GM23338 (cell line): ENCODE results near the gene OTUD5. TPM values are rescaled to one million over a fixed set of nuclear protein-coding genes. Genes with fewer than 3 reads are reported as not detected.

Experiments used
- ATAC-seq: fragments of 200-7000 bp; cut with Tn5 transposase; 3 replicates; pipeline ENCODE4 v1.9.1; 2020
- DNase-seq: peaks from one replicate; pipeline ENCODE4 v3.0.0-alpha.2; 2015; ENCODE audit warnings: low spot score
- H2AFZ ChIP-seq: fragments of 200-600 bp; sonication (generic); 2 replicates; pipeline ENCODE4 v1.8.0; 2016; ENCODE audit warnings: antibody characterized with exemption, mild to moderate bottlenecking, moderate library complexity
- H3F3A ChIP-seq: fragments of 200-600 bp; sonication (generic); replicated peaks from 2 replicates; pipeline ENCODE4 v1.8.0; 2017; ENCODE audit warnings: antibody characterized with exemption, mixed run types, low read depth
- H3K27ac ChIP-seq: fragments of 200-600 bp; sonication (generic); 2 replicates; pipeline ENCODE4 v1.6.1; 2016; ENCODE audit warnings: low read depth
- H3K27me3 ChIP-seq: fragments of 200-600 bp; sonication (generic); 2 replicates; pipeline ENCODE4 v1.8.0; 2016; ENCODE audit warnings: mild to moderate bottlenecking, mixed run types, moderate library complexity; ENCODE audit not compliant: insufficient read depth
- H3K36me3 ChIP-seq: fragments of 200-600 bp; sonication (generic); 2 replicates; pipeline ENCODE4 v1.8.0; 2016; ENCODE audit warnings: mild to moderate bottlenecking; ENCODE audit not compliant: insufficient read depth
- H3K4me1 ChIP-seq: fragments of 200-600 bp; sonication (generic); 2 replicates; pipeline ENCODE4 v1.8.0; 2016; ENCODE audit warnings: mild to moderate bottlenecking, moderate library complexity; ENCODE audit not compliant: insufficient read depth
- H3K4me2 ChIP-seq: fragments of 200-600 bp; sonication (generic); 2 replicates; pipeline ENCODE4 v1.7.1; 2017; ENCODE audit warnings: mixed run types
- H3K4me3 ChIP-seq: fragments of 200-600 bp; sonication (generic); 2 replicates; pipeline ENCODE4 v1.6.1; 2016; ENCODE audit warnings: mixed run types
- H3K79me2 ChIP-seq: fragments of 200-600 bp; sonication (generic); replicated peaks from 2 replicates; pipeline ENCODE4 v1.8.0; 2017; ENCODE audit warnings: mild to moderate bottlenecking; ENCODE audit not compliant: insufficient read depth
- H3K9me2 ChIP-seq: fragments of 200-600 bp; sonication (generic); 2 replicates; pipeline ENCODE4 v1.8.0; 2017; ENCODE audit not compliant: insufficient read depth
- H4K20me1 ChIP-seq: fragments of 200-600 bp; sonication (generic); replicated peaks from 2 replicates; pipeline ENCODE4 v1.8.0; 2017; ENCODE audit warnings: mild to moderate bottlenecking; ENCODE audit not compliant: insufficient read depth
- H3K27ac Mint-ChIP-seq: 2 replicates; pipeline ENCODE4 v1.8.0; 2020; ENCODE audit warnings: inconsistent platforms, mild to moderate bottlenecking, moderate library complexity, mixed read lengths
- H3K27me3 Mint-ChIP-seq: 3 replicates; pipeline ENCODE4 v1.8.0; 2022; ENCODE audit warnings: low read depth, mild to moderate bottlenecking, moderate library complexity, mixed read lengths, inconsistent platforms; ENCODE audit not compliant: insufficient read depth, poor library complexity
- H3K36me3 Mint-ChIP-seq: 3 replicates; pipeline ENCODE4 v1.8.0; 2021; ENCODE audit warnings: low read depth, mild to moderate bottlenecking, inconsistent platforms, moderate library complexity, mixed read lengths
- H3K4me1 Mint-ChIP-seq: 3 replicates; pipeline ENCODE4 v1.8.0; 2020; ENCODE audit warnings: mild to moderate bottlenecking, inconsistent platforms, mixed read lengths
- H3K4me3 Mint-ChIP-seq: 3 replicates; pipeline ENCODE4 v1.8.0; 2021; ENCODE audit warnings: moderate library complexity, mild to moderate bottlenecking, inconsistent platforms, mixed read lengths
- H3K9me3 Mint-ChIP-seq: 3 replicates; pipeline ENCODE4 v1.8.0; 2020; ENCODE audit warnings: moderate library complexity, mild to moderate bottlenecking, inconsistent platforms, mixed read lengths
- CREB1 ChIP-seq: fragments of 250-450 bp; sonication (Bioruptor Pico); IDR thresholded peaks from 2 replicates; pipeline ENCODE4 v1.5.0; 2020; ENCODE audit warnings: low read depth, mild to moderate bottlenecking, moderate library complexity
- CTCF ChIP-seq, 2 experiments: fragments of 200-600 bp in 1 of 2; sonication (generic) in 1 of 2; conservative IDR thresholded peaks; 2 replicates each; pipeline versions ENCODE4 v1.5.1 to v1.6.1; 2016 to 2017; ENCODE audit warnings: antibody characterized with exemption in 2 of 2, low read depth in 2 of 2, mild to moderate bottlenecking in 2 of 2, moderate library complexity in 1 of 2
- EZH2 ChIP-seq: fragments of 200-600 bp; sonication (generic); IDR thresholded peaks from one replicate; pipeline ENCODE4 v1.8.0; 2017; ENCODE audit warnings: antibody characterized with exemption, mild to moderate bottlenecking, low read depth; ENCODE audit not compliant: unreplicated experiment
- EZH2phosphoT487 ChIP-seq: fragments of 200-600 bp; sonication (generic); IDR thresholded peaks from one replicate; pipeline ENCODE4 v1.8.1; 2018; ENCODE audit warnings: antibody characterized with exemption; ENCODE audit not compliant: unreplicated experiment
- JUNB ChIP-seq: IDR thresholded peaks from one replicate; pipeline ENCODE4 v1.6.1; 2016; ENCODE audit warnings: antibody characterized with exemption; ENCODE audit not compliant: unreplicated experiment
- NANOG ChIP-seq: IDR thresholded peaks from 2 replicates; pipeline ENCODE4 v1.6.1; 2016; ENCODE audit warnings: antibody characterized with exemption, borderline replicate concordance
- POLR2AphosphoS5 ChIP-seq: IDR thresholded peaks from 2 replicates; pipeline ENCODE4 v1.6.1; 2016; ENCODE audit warnings: antibody characterized with exemption, low read depth
- REST ChIP-seq: IDR thresholded peaks from one replicate; pipeline ENCODE4 v1.6.1; 2018; ENCODE audit warnings: antibody characterized with exemption; ENCODE audit not compliant: unreplicated experiment
- STAT1 ChIP-seq: IDR thresholded peaks from one replicate; pipeline ENCODE4 v1.6.1; 2016; ENCODE audit warnings: antibody characterized with exemption; ENCODE audit not compliant: unreplicated experiment
- ZNF114 ChIP-seq: fragments of 250-450 bp; sonication (Bioruptor Pico); IDR thresholded peaks from 2 replicates; pipeline ENCODE4 v1.5.0; 2020; ENCODE audit warnings: mild to moderate bottlenecking, moderate library complexity
- ZNF331 ChIP-seq: fragments of 250-450 bp; sonication (Bioruptor Pico); IDR thresholded peaks from 2 replicates; pipeline ENCODE4 v1.5.0; 2020; ENCODE audit warnings: low read depth, mild to moderate bottlenecking, moderate library complexity
- polyA plus RNA-seq: library from polyadenylated mRNA; unstranded; fragments of >200 nt; fragmentation: Nextera tagmentation; extraction: Ambion mirVana; gene quantifications from 2 replicates; pipeline ENCODE4 v1.2.1, GENCODE V29; 2016
- total RNA-seq: library from RNA; depleted of rRNA; stranded (reverse); fragments of >200 nt; shearing (Covaris generic); gene quantifications from 2 replicates; pipeline ENCODE4 v1.2.3, GENCODE V29; 2014
- TF ChIP-seq, protein P1 (sequence below): fragments of 250-450 bp; sonication (Bioruptor Pico); IDR thresholded peaks from 2 replicates; pipeline ENCODE4 v1.5.0; 2020; ENCODE audit warnings: mild to moderate bottlenecking, moderate library complexity
- TF ChIP-seq, protein P2 (sequence below): IDR thresholded peaks from 2 replicates; pipeline ENCODE4 v1.6.1; 2016; ENCODE audit warnings: antibody characterized with exemption

The OTUD5 gene
- total and polyA plus RNA-seq, 2 experiments from 2014 or later, result 23.5 to 56.5 TPM

DNA sequence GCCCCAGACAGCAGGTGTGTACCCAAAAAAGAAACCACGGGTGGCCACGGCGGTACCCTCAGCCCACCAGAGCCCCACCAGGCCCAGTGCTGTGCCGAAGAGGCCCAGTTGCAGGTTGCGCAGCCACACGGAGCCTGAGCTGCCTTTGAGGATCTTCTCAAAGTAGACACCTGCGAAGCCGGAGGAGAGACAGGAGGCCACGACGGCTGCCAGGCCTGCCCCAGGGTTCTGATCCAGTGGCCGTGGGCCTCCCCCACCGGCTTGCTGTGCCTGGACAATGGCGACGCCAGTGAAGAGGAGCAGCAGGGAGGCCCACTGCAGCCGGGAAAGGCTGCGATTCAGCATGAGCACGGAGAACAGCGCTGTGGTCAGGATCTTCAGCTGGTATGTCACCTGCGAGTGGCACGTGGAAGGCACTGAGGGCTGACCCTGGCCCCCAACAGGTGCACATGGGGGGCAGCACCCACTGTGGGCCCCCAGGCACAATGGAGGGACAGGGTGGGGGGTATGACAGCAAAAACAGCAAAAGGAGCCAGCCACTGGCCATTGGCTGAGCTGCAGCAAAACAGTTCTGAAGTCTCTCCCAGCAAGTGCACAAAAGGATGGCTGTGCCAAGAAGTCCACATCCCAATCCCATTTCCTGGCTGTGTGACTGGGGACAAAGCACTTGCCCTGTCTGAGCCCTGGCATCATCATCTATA lies 52.2 kb downstream of the OTUD5 start:
- Histone ChIP-seq H4K20me1 (no peaks in the 10 kb centered on the region), H2AFZ (no peak overlapping the region), H3K4me2 (no peak overlapping the region), H3K9me2 (no peaks in the 10 kb centered on the region), H3K4me1 (no peaks in the 10 kb centered on the region), H3K27me3 (no peaks in the 10 kb centered on the region), H3K27ac (no peak overlapping the region), H3K79me2 (peaks cover 2% of the 10 kb centered on the region; the same call in 1 of the 2 replicates), H3K4me3 (no peak overlapping the region), H3F3A (no peaks in the 10 kb centered on the region), H3K36me3 (no peaks in the 10 kb centered on the region)
- H3K9me3 Mint-ChIP-seq, result no peaks in the 10 kb centered on the region
- DNase-seq (no peak), ATAC-seq (no peak)
- peaks cover 34% of the 10 kb centered on the region for H3K36me3 Mint-ChIP-seq
- peaks cover 7% of the 10 kb centered on the region for H3K27me3 Mint-ChIP-seq
- no peak for TF ChIP-seq ZNF114
- TF ChIP-seq, protein P1, sequence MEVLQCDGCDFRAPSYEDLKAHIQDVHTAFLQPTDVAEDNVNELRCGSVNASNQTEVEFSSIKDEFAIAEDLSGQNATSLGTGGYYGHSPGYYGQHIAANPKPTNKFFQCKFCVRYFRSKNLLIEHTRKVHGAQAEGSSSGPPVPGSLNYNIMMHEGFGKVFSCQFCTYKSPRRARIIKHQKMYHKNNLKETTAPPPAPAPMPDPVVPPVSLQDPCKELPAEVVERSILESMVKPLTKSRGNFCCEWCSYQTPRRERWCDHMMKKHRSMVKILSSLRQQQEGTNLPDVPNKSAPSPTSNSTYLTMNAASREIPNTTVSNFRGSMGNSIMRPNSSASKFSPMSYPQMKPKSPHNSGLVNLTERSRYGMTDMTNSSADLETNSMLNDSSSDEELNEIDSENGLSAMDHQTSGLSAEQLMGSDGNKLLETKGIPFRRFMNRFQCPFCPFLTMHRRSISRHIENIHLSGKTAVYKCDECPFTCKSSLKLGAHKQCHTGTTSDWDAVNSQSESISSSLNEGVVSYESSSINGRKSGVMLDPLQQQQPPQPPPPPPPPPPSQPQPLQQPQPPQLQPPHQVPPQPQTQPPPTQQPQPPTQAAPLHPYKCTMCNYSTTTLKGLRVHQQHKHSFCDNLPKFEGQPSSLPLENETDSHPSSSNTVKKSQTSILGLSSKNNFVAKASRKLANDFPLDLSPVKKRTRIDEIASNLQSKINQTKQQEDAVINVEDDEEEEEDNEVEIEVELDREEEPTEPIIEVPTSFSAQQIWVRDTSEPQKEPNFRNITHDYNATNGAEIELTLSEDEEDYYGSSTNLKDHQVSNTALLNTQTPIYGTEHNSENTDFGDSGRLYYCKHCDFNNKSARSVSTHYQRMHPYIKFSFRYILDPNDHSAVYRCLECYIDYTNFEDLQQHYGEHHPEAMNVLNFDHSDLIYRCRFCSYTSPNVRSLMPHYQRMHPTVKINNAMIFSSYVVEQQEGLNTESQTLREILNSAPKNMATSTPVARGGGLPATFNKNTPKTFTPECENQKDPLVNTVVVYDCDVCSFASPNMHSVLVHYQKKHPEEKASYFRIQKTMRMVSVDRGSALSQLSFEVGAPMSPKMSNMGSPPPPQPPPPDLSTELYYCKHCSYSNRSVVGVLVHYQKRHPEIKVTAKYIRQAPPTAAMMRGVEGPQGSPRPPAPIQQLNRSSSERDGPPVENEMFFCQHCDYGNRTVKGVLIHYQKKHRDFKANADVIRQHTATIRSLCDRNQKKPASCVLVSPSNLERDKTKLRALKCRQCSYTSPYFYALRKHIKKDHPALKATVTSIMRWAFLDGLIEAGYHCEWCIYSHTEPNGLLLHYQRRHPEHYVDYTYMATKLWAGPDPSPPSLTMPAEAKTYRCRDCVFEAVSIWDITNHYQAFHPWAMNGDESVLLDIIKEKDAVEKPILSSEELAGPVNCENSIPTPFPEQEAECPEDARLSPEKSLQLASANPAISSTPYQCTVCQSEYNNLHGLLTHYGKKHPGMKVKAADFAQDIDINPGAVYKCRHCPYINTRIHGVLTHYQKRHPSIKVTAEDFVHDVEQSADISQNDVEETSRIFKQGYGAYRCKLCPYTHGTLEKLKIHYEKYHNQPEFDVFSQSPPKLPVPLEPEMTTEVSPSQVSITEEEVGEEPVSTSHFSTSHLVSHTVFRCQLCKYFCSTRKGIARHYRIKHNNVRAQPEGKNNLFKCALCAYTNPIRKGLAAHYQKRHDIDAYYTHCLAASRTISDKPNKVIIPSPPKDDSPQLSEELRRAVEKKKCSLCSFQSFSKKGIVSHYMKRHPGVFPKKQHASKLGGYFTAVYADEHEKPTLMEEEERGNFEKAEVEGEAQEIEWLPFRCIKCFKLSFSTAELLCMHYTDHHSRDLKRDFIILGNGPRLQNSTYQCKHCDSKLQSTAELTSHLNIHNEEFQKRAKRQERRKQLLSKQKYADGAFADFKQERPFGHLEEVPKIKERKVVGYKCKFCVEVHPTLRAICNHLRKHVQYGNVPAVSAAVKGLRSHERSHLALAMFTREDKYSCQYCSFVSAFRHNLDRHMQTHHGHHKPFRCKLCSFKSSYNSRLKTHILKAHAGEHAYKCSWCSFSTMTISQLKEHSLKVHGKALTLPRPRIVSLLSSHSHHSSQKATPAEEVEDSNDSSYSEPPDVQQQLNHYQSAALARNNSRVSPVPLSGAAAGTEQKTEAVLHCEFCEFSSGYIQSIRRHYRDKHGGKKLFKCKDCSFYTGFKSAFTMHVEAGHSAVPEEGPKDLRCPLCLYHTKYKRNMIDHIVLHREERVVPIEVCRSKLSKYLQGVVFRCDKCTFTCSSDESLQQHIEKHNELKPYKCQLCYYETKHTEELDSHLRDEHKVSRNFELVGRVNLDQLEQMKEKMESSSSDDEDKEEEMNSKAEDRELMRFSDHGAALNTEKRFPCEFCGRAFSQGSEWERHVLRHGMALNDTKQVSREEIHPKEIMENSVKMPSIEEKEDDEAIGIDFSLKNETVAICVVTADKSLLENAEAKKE (CRISPR knock-in tag), result no peak
- no peak for TF ChIP-seq CTCF (conservative IDR thresholded peaks at IDR 0.05; ENCODE audit: low read depth in 2 of 2)
- TF ChIP-seq STAT1, result no peak
- TF ChIP-seq, protein P2, sequence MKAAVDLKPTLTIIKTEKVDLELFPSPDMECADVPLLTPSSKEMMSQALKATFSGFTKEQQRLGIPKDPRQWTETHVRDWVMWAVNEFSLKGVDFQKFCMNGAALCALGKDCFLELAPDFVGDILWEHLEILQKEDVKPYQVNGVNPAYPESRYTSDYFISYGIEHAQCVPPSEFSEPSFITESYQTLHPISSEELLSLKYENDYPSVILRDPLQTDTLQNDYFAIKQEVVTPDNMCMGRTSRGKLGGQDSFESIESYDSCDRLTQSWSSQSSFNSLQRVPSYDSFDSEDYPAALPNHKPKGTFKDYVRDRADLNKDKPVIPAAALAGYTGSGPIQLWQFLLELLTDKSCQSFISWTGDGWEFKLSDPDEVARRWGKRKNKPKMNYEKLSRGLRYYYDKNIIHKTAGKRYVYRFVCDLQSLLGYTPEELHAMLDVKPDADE, result no peak
- no peak for TF ChIP-seq EZH2
- TF ChIP-seq ZNF331 (CRISPR knock-in tag), result no peak
- TF ChIP-seq EZH2phosphoT487, result no peak
- no peak for TF ChIP-seq REST
- TF ChIP-seq NANOG, result no peak
- TF ChIP-seq POLR2AphosphoS5, result no peak
- TF ChIP-seq JUNB, result no peak
- no peak for TF ChIP-seq CREB1 (CRISPR knock-in tag)
- H3K4me1 Mint-ChIP-seq, result peaks cover 7% of the 10 kb centered on the region
- H3K4me3 Mint-ChIP-seq, result no peak overlapping the region
- no peak overlapping the region for H3K27ac Mint-ChIP-seq
